Measurements from ENCODE around the gene SMPD2.

DNA sequence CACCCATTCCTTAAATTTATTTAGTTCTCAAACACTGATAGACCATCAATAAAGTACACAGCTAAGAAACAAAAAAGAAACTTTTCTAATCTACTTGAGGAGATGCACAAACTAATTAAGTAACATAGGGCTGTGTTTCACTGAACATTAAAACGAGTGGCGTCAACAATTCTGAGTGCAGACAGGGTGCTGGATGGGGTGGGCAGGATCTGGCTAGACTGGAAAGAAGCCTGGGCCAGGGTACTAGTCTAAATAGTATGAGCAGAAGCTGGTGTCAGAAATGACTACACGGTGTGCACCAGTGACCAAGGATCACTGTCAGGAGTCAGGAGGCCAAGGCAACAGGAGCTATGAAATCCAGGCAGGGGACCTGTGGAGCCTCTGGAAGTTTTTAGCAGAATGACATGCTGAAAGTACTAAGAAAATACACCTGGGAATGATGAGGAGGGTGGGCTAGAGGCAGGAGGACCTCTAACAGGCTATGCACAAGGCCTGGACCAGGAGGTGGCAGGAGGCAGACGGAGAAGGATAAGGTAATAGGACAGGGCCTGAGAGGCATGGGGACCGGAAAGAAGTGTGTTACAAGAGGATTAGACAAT, 29.2 kb downstream of the SMPD2 start:
- no peak for TF ChIP-seq EP300 (IDR thresholded peaks at IDR 0.05)
- TF ChIP-seq CTCF (IDR thresholded peaks at IDR 0.05) = no peak

All from ovary (tissue), 3 donors.